Measurements from ENCODE around the gene GRIK5. TPM values are rescaled to one million over a fixed set of nuclear protein-coding genes. Genes with fewer than 3 reads are reported as not detected.

GRIK5 gene
- total and polyA plus RNA-seq, 4 donors, result 0.26 to 1.6 (median 0.55) TPM

DNA sequence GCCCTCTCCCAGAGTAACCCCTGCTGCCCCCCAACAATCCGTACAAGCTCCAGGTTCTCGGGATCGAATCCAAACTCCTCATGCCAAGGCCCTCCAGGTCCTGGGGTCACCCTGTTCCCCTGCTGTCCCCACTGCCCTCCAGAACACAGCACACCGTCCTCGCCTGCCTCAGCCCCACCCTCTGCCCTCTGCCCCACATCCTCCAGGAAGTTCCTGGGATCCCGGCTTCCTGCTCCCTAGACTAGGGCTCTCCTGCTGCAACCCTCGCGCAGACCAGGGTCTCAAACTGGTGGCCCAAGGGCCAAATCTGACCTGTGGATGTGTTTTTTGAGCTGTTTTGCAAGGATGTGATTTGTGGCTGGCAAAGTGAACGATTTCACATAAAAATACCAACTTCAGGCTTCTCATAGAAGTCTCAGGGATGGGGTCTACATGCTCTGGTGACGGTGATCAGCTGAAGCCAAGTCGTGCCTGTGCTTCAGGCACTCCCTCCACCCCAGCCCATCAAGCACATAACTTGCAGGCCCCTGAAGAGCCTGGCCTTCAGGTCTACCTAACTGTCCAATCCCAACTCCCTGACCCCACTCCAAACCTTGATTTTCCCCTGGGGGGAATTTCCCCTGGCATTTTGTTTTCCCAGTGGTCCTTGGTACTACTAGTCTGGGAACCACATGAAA is 112.7 kb downstream of the GRIK5 start:
- no peaks in the 10 kb centered on the region for H3K9me3 ChIP-seq (ENCODE audit: control insufficient read depth in 4 of 4, insufficient read depth in 3 of 4, low read length in 3 of 4)
- H3K36me3 ChIP-seq (ENCODE audit: control insufficient read depth in 4 of 4, insufficient read depth in 4 of 4, low read length in 4 of 4), result peaks cover 0 to 14% (median 1%) of the 10 kb centered on the region in 4 donors
- peaks cover 0 to 19% (median 8%) of the 10 kb centered on the region in 5 donors for H3K4me1 ChIP-seq (ENCODE audit: control insufficient read depth in 5 of 5, insufficient read depth in 5 of 5, low read length in 5 of 5)
- H3K9ac ChIP-seq (ENCODE audit: insufficient read depth in 1 of 2, low read length in 2 of 2), result no peak overlapping the region
- no peaks in the 10 kb centered on the region for H3K27me3 ChIP-seq (ENCODE audit: control insufficient read depth in 3 of 3, insufficient read depth in 3 of 3, low read length in 2 of 3)
- no peak overlapping the region for H3K4me3 ChIP-seq
- ATAC-seq (ENCODE audit: insufficient read depth, low FRiP score) (no peak), DNase-seq (no peak)
- TF ChIP-seq CTCF (IDR thresholded peaks at IDR 0.05; ENCODE audit: control extremely low read depth, extremely low read depth), result no peak
- H3K27ac ChIP-seq (ENCODE audit: low read depth in 1 of 2, low read length in 1 of 2), result peak overlapping the region in 1 of 2 donors; percentile 65
- WGBS, 2 donors, result 74 to 77% methylated on average over 11 of the region's 11 CpGs

DNA sequence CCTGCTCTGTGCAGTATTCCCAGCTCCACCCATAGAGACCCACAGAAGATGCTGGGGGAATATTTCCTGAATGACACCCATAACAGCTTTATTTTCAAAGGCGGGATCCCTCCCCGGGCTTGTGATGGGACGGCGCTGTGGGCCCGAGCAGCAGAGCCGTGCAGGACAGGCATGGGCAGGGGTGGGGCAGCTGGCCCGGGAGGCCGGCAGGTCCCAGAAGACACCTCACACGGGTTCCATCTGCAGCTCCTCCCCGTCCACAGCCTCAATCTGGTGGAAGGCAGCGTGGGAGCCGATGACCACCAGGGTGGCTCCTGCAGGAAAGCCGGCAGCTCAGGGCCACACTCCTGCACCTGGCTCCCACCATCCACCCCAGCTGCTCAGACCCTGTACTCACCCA is 113.4 kb downstream of the GRIK5 start:
- Histone ChIP-seq H3K27ac (ENCODE audit: low read depth in 1 of 2, low read length in 1 of 2) (no peak overlapping the region), H3K27me3 (ENCODE audit: control insufficient read depth in 3 of 3, insufficient read depth in 3 of 3, low read length in 2 of 3) (no peaks in the 10 kb centered on the region), H3K9ac (ENCODE audit: insufficient read depth in 1 of 2, low read length in 2 of 2) (no peak overlapping the region), H3K4me3 (no peak overlapping the region), H3K4me1 (ENCODE audit: control insufficient read depth in 5 of 5, insufficient read depth in 5 of 5, low read length in 5 of 5) (peaks cover 0 to 19% (median 8%) of the 10 kb centered on the region in 5 donors), H3K9me3 (ENCODE audit: control insufficient read depth in 4 of 4, insufficient read depth in 3 of 4, low read length in 3 of 4) (no peaks in the 10 kb centered on the region), H3K36me3 (ENCODE audit: control insufficient read depth in 4 of 4, insufficient read depth in 4 of 4, low read length in 4 of 4) (peaks cover 0 to 14% (median 1%) of the 10 kb centered on the region in 4 donors)
- ATAC-seq (ENCODE audit: insufficient read depth, low FRiP score) (no peak), DNase-seq (no peak)
- TF ChIP-seq CTCF (IDR thresholded peaks at IDR 0.05; ENCODE audit: control extremely low read depth, extremely low read depth), result no peak
- WGBS, 2 donors, result 92 to 96% methylated on average over 13 of the region's 13 CpGs

GRCh38 chr19:41955521-41955920 is 114.5 kb downstream of the GRIK5 start:
- no peak for DNase-seq
- Histone ChIP-seq H3K9me3 (ENCODE audit: control insufficient read depth in 4 of 4, insufficient read depth in 3 of 4, low read length in 3 of 4) (no peaks in the 10 kb centered on the region), H3K36me3 (ENCODE audit: control insufficient read depth in 4 of 4, insufficient read depth in 4 of 4, low read length in 4 of 4) (peaks cover 0 to 14% (median 1%) of the 10 kb centered on the region in 4 donors), H3K4me1 (ENCODE audit: control insufficient read depth in 5 of 5, insufficient read depth in 5 of 5, low read length in 5 of 5) (peaks cover 0 to 19% (median 8%) of the 10 kb centered on the region in 5 donors), H3K27ac (ENCODE audit: low read depth in 1 of 2, low read length in 1 of 2) (no peak overlapping the region), H3K9ac (ENCODE audit: insufficient read depth in 1 of 2, low read length in 2 of 2) (no peak overlapping the region), H3K4me3 (no peak overlapping the region), H3K27me3 (ENCODE audit: control insufficient read depth in 3 of 3, insufficient read depth in 3 of 3, low read length in 2 of 3) (no peaks in the 10 kb centered on the region)
- WGBS, 2 donors, result 76 to 84% methylated on average over 7 of the region's 7 CpGs
- TF ChIP-seq CTCF (IDR thresholded peaks at IDR 0.05; ENCODE audit: control extremely low read depth, extremely low read depth), result no peak
- no peak for ATAC-seq (ENCODE audit: insufficient read depth, low FRiP score)

Measured in lung (tissue), 12 donors.